DOHH2 (cell line): ENCODE results near the gene TGOLN2.
"Not testable (repeated sequence)": the region's sequence is repeated elsewhere in the genome, so short reads cannot be mapped to it uniquely, and the experiment has no call there.

Experiments
- H3F3A ChIP-seq: fragments of 200-600 bp; sonication (generic), shearing (Covaris generic); 2 replicates; pipeline ENCODE4 v1.6.0; 2016; ENCODE audit warnings: antibody characterized with exemption, mild to moderate bottlenecking; ENCODE audit not compliant: control insufficient read depth, insufficient read depth
- H3K27ac ChIP-seq: fragments of 200-600 bp; sonication (generic); 2 replicates; pipeline ENCODE4 v1.5.1; 2014; ENCODE audit warnings: low read depth, mild to moderate bottlenecking, low read length, moderate library complexity
- H3K27me3 ChIP-seq: fragments of 200-600 bp; sonication (generic); 2 replicates; pipeline ENCODE4 v1.6.1; 2014; ENCODE audit warnings: mild to moderate bottlenecking, low read length, mixed read lengths; ENCODE audit not compliant: control insufficient read depth
- H3K36me3 ChIP-seq: fragments of 200-600 bp; sonication (generic); 2 replicates; pipeline ENCODE4 v1.6.1; 2014; ENCODE audit warnings: mild to moderate bottlenecking, low read length, moderate library complexity, mixed read lengths; ENCODE audit not compliant: control insufficient read depth
- H3K4me1 ChIP-seq: fragments of 200-600 bp; sonication (generic); 2 replicates; pipeline ENCODE4 v1.6.1; 2014; ENCODE audit warnings: mild to moderate bottlenecking, low read length, mixed read lengths; ENCODE audit not compliant: control insufficient read depth
- H3K4me2 ChIP-seq: fragments of 200-600 bp; sonication (generic); 2 replicates; pipeline ENCODE4 v1.6.0; 2014; ENCODE audit warnings: mild to moderate bottlenecking, low read length, moderate library complexity
- H3K4me3 ChIP-seq: fragments of 200-600 bp; sonication (generic); 2 replicates; pipeline ENCODE4 v1.5.1; 2014; ENCODE audit warnings: mild to moderate bottlenecking, low read length, mixed read lengths
- H3K79me2 ChIP-seq: fragments of 200-600 bp; sonication (generic); 2 replicates; pipeline ENCODE4 v1.6.1; 2014; ENCODE audit warnings: mild to moderate bottlenecking, low read length, mixed read lengths; ENCODE audit not compliant: control insufficient read depth
- H3K9me2 ChIP-seq: fragments of 200-600 bp; sonication (generic); replicated peaks from 2 replicates; pipeline ENCODE4 v1.6.1; 2014; ENCODE audit warnings: mild to moderate bottlenecking, low read length, mixed read lengths; ENCODE audit not compliant: control insufficient read depth
- H3K9me3 ChIP-seq: fragments of 200-600 bp; sonication (generic); 2 replicates; pipeline ENCODE4 v1.6.1; 2014; ENCODE audit warnings: antibody characterized with exemption, low read length, mixed read lengths; ENCODE audit not compliant: control insufficient read depth, insufficient read depth
- H4K20me1 ChIP-seq: fragments of 200-600 bp; sonication (generic); 2 replicates; pipeline ENCODE4 v1.6.0; 2014; ENCODE audit warnings: low read depth, mild to moderate bottlenecking, antibody characterized with exemption, low read length, moderate library complexity; ENCODE audit not compliant: control insufficient read depth, insufficient read depth
- EZH2phosphoT487 ChIP-seq: fragments of 200-600 bp; sonication (generic); IDR thresholded peaks from 2 replicates; pipeline ENCODE4 v1.6.1; 2017; ENCODE audit warnings: borderline replicate concordance, mild to moderate bottlenecking, antibody characterized with exemption, low read length, moderate library complexity, mixed read lengths
- TF ChIP-seq, protein P1 (sequence below): fragments of 200-600 bp; sonication (generic); IDR thresholded peaks from one replicate; pipeline ENCODE4 v1.5.1; 2014; ENCODE audit warnings: antibody characterized with exemption, mild to moderate bottlenecking, low read depth, low read length; ENCODE audit not compliant: poor library complexity, severe bottlenecking

Gene TGOLN2

DNA sequence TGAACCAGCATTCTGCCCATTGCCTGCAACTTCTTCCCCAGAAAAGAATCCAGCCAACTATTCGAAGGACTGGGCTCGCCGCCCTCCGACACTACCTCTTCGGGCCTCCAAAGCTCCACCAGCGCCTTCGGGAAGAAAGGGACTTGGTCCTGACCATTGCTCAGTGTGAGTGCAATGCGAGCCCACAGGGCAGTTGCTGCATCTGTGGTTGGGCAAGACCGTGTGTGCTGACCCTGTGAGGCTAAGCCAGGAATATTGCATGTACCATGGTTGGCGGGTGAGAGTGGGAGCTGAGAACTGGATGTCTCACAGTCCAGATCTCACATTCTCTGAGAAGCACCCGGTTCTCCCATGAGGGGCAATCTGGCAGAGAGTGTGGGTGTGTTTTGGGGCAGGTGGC, 43.3 kb upstream of the TGOLN2 start:
- Histone ChIP-seq H3K9me2 (no peaks in the 10 kb centered on the region), H3K4me3 (no peak overlapping the region), H3K27ac (no peak overlapping the region), H3K79me2 (no peaks in the 10 kb centered on the region), H3K4me2 (no peak overlapping the region), H3F3A (no peaks in the 10 kb centered on the region), H3K27me3 (no peaks in the 10 kb centered on the region), H4K20me1 (no peaks in the 10 kb centered on the region), H3K36me3 (no peaks in the 10 kb centered on the region), H3K4me1 (no peaks in the 10 kb centered on the region), H3K9me3 (no peaks in the 10 kb centered on the region)
- TF ChIP-seq, protein P1, sequence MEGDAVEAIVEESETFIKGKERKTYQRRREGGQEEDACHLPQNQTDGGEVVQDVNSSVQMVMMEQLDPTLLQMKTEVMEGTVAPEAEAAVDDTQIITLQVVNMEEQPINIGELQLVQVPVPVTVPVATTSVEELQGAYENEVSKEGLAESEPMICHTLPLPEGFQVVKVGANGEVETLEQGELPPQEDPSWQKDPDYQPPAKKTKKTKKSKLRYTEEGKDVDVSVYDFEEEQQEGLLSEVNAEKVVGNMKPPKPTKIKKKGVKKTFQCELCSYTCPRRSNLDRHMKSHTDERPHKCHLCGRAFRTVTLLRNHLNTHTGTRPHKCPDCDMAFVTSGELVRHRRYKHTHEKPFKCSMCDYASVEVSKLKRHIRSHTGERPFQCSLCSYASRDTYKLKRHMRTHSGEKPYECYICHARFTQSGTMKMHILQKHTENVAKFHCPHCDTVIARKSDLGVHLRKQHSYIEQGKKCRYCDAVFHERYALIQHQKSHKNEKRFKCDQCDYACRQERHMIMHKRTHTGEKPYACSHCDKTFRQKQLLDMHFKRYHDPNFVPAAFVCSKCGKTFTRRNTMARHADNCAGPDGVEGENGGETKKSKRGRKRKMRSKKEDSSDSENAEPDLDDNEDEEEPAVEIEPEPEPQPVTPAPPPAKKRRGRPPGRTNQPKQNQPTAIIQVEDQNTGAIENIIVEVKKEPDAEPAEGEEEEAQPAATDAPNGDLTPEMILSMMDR = no peak
- no peak for TF ChIP-seq EZH2phosphoT487

DNA sequence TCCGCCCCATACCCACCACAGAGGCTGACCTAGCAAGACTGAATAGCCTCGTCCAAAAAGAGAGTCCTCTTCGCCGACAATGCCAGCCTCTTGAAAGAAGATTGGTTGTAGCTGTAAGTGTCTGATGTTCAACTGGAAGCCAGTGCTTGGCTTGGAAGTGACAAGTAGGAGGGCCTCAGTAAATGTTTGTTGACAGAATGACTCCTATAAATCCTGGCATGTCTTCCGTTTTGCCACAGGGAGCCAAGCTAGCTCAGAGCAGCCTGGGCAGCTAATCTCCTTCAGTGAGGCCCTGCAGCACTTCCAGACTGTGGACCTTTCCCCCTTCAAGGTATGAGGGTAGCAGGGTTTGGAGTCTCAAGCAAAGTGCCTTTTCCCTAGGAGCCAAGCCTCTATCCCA, 41.7 kb upstream of the TGOLN2 start:
- Histone ChIP-seq H3K9me2 (no peaks in the 10 kb centered on the region), H3K27ac (no peak overlapping the region), H3K36me3 (no peaks in the 10 kb centered on the region), H3K4me3 (no peak overlapping the region), H4K20me1 (no peaks in the 10 kb centered on the region), H3F3A (no peaks in the 10 kb centered on the region), H3K27me3 (no peaks in the 10 kb centered on the region), H3K4me1 (no peaks in the 10 kb centered on the region), H3K4me2 (no peak overlapping the region), H3K79me2 (no peaks in the 10 kb centered on the region), H3K9me3 (no peaks in the 10 kb centered on the region)
- TF ChIP-seq, protein P1 = no peak

DNA sequence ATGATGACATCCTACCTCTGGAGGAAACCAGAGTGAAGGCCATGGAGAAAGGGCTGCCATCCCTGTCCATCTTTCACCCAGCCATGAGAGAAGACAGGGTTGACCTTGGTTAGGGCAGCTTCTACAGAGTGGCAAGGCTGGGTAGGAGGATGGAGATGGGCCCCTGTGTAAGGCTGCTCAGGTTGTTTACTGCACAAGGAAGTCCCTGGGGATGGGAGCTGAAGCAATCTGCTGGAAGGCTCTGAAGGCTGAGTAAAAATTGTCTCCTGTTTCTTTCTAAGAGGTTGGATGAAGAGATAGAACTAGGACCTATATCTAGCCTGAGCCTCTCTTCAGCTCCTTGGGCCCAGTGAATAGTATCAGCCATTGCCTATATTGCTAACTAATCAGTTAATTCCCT, 41.1 kb upstream of the TGOLN2 start:
- Histone ChIP-seq H4K20me1 (no peaks in the 10 kb centered on the region), H3K36me3 (no peaks in the 10 kb centered on the region), H3F3A (no peaks in the 10 kb centered on the region), H3K4me1 (no peaks in the 10 kb centered on the region), H3K27ac (no peak overlapping the region), H3K9me2 (no peaks in the 10 kb centered on the region), H3K9me3 (no peaks in the 10 kb centered on the region), H3K27me3 (no peaks in the 10 kb centered on the region), H3K4me2 (no peak overlapping the region), H3K79me2 (no peaks in the 10 kb centered on the region), H3K4me3 (no peak overlapping the region)
- TF ChIP-seq, protein P1 = no peak
- no peak for TF ChIP-seq EZH2phosphoT487

DNA sequence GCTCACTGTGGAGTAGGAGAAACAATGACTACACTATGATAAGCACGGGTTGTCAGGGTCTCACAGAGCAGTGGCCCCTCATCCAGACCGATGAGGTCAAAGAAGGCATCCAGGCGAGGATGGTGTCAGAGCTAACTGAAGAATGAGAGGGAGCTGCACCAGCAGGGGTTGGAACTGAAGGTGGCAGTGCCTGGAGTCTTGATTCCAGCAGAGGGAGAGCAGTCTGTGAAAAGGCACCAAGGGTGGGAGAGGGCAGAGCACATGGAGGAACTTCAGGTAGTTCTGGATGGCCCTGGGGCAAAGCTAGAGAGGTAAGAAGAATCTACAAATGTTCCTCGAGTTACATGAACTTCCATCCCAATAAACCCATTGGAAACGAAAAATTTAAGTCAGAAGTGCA, 39.4 kb upstream of the TGOLN2 start:
- no peak overlapping the region for H3K4me2 ChIP-seq
- no peak overlapping the region for H3K4me3 ChIP-seq
- TF ChIP-seq, protein P1 = no peak
- no peak for TF ChIP-seq EZH2phosphoT487
- no peaks in the 10 kb centered on the region for H3F3A ChIP-seq
- no peaks in the 10 kb centered on the region for H3K27me3 ChIP-seq
- no peaks in the 10 kb centered on the region for H3K9me2 ChIP-seq
- no peaks in the 10 kb centered on the region for H3K79me2 ChIP-seq
- no peaks in the 10 kb centered on the region for H3K4me1 ChIP-seq
- no peaks in the 10 kb centered on the region for H3K36me3 ChIP-seq
- H3K9me3 ChIP-seq = no peaks in the 10 kb centered on the region
- H4K20me1 ChIP-seq = no peaks in the 10 kb centered on the region
- no peak overlapping the region for H3K27ac ChIP-seq

DNA sequence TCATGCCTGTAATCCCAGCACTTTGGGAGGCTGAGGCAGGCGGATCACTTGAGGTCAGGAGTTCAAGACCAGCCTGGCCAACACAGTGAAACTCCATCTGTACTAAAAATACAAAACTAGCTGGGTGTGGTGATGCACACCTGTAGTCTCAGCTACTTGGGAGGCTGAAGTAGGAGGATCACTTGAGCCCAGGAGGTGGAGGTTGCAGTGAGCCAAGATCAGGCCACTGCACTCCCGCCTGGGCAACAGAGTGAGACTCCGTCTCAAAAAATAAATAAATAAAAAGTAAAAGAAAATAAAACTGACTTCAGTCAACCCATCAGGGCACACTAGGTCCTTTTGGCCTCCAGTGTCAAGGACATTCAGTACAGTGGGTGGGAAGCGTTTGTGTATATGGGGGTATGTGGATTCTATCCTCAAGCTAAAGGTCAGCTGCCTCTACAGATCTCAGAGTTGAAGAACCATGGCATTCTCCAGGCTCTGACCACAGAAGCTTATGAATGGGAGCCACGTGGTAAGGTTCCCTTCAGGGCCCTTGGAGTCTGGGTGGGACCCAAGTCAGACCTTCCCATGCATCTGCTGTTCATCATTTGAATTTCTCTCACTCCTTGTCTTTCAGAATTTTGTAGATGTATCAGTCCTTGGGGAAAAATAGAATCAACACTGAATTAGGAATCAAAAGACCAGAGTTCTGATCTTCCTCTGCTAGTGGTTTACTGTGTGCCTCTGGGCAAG, 35.0 kb upstream of the TGOLN2 start:
- not testable (repeated sequence) for H3K4me1 ChIP-seq, H3K9me3 ChIP-seq, H3K4me3 ChIP-seq, H3K4me2 ChIP-seq, H4K20me1 ChIP-seq, H3K27ac ChIP-seq, H3K79me2 ChIP-seq, H3K9me2 ChIP-seq, H3K36me3 ChIP-seq, H3K27me3 ChIP-seq, H3F3A ChIP-seq
